GM12801 (cell line): ENCODE data around the gene BTBD16.

ENCODE experiments used
- CTCF ChIP-seq: IDR thresholded peaks from one replicate; pipeline ENCODE4 v1.5.1; 2011; ENCODE audit warnings: control low read depth; ENCODE audit not compliant: insufficient read length; ENCODE audit errors: extremely low read depth

Gene BTBD16

GRCh38 chr10:122325235-122325634 lies 54.1 kb downstream of the BTBD16 start:
- TF ChIP-seq CTCF: no peak

GRCh38 chr10:122326385-122326784 lies 55.3 kb downstream of the BTBD16 start:
- TF ChIP-seq CTCF: no peak

GRCh38 chr10:122326806-122327205 lies 55.7 kb downstream of the BTBD16 start:
- TF ChIP-seq CTCF: no peak

GRCh38 chr10:122327237-122328206 lies 56.4 kb downstream of the BTBD16 start:
- TF ChIP-seq CTCF: no peak

- no peak for TF ChIP-seq CTCF
These were observed 57.6 kb downstream of the BTBD16 start for GRCh38 chr10:122328676-122329075.

GRCh38 chr10:122329416-122329815 lies 58.3 kb downstream of the BTBD16 start:
- no peak for TF ChIP-seq CTCF

- no peak for TF ChIP-seq CTCF
These were observed 60.0 kb downstream of the BTBD16 start for GRCh38 chr10:122331100-122331499.
